Adipocyte (in vitro differentiated cells): ENCODE results near the gene AGBL4.

Source experiments
- DNase-seq: peaks from one replicate; pipeline ENCODE4 v3.0.0-alpha.2; 2015; ENCODE audit warnings: low read depth
- H3K27me3 ChIP-seq: replicated peaks from 2 replicates; pipeline ENCODE4 v1.7.0; 2013; ENCODE audit warnings: mild to moderate bottlenecking, low read length, moderate library complexity; ENCODE audit not compliant: control insufficient read depth, insufficient read depth
- H3K36me3 ChIP-seq: 2 replicates; pipeline ENCODE4 v1.7.0; 2013; ENCODE audit warnings: low read length, mild to moderate bottlenecking, moderate library complexity; ENCODE audit not compliant: control insufficient read depth, insufficient read depth, severe bottlenecking
- H3K4me1 ChIP-seq: 2 replicates; pipeline ENCODE4 v1.7.0; 2013; ENCODE audit warnings: mild to moderate bottlenecking, low read length, moderate library complexity; ENCODE audit not compliant: control insufficient read depth, insufficient read depth
- H3K4me3 ChIP-seq: 2 replicates; pipeline ENCODE4 v1.7.0; 2013; ENCODE audit warnings: mild to moderate bottlenecking, low read length, moderate library complexity
- H3K9ac ChIP-seq: 2 replicates; pipeline ENCODE4 v1.7.0; 2013; ENCODE audit warnings: mild to moderate bottlenecking, low read length, moderate library complexity
- H3K9me3 ChIP-seq: 2 replicates; pipeline ENCODE4 v1.7.0; 2013; ENCODE audit warnings: mild to moderate bottlenecking, low read length, moderate library complexity; ENCODE audit not compliant: control insufficient read depth

Gene AGBL4

GRCh38 chr1:49086327-49086726 lies 937.4 kb downstream of the AGBL4 start:
- Histone ChIP-seq H3K4me3 (no peak overlapping the region), H3K9me3 (no peaks in the 10 kb centered on the region), H3K9ac (no peak overlapping the region), H3K36me3 (no peaks in the 10 kb centered on the region), H3K4me1 (no peaks in the 10 kb centered on the region), H3K27me3 (no peaks in the 10 kb centered on the region)
- DNase-seq = no peak

- Histone ChIP-seq H3K9me3 (no peaks in the 10 kb centered on the region), H3K4me3 (no peak overlapping the region), H3K36me3 (no peaks in the 10 kb centered on the region), H3K4me1 (no peaks in the 10 kb centered on the region), H3K27me3 (no peaks in the 10 kb centered on the region), H3K9ac (no peak overlapping the region)
- no peak for DNase-seq
Measured at GRCh38 chr1:49085079-49085478, 938.7 kb downstream of the AGBL4 start.

GRCh38 chr1:49060766-49061165 lies 963.0 kb downstream of the AGBL4 start:
- no peak overlapping the region for H3K4me3 ChIP-seq
- no peaks in the 10 kb centered on the region for H3K36me3 ChIP-seq
- no peak overlapping the region for H3K9ac ChIP-seq
- H3K9me3 ChIP-seq = no peaks in the 10 kb centered on the region
- DNase-seq = peak; percentile 3
- H3K4me1 ChIP-seq = peaks cover 5% of the 10 kb centered on the region
- H3K27me3 ChIP-seq = no peaks in the 10 kb centered on the region

GRCh38 chr1:49059087-49059486 lies 964.7 kb downstream of the AGBL4 start:
- no peak overlapping the region for H3K4me3 ChIP-seq
- H3K36me3 ChIP-seq = no peaks in the 10 kb centered on the region
- H3K9ac ChIP-seq = no peak overlapping the region
- peaks cover 5% of the 10 kb centered on the region for H3K4me1 ChIP-seq
- H3K9me3 ChIP-seq = no peaks in the 10 kb centered on the region
- H3K27me3 ChIP-seq = no peaks in the 10 kb centered on the region
- DNase-seq = no peak

GRCh38 chr1:49052102-49052501 lies 971.7 kb downstream of the AGBL4 start:
- Histone ChIP-seq H3K27me3 (no peaks in the 10 kb centered on the region), H3K9me3 (no peaks in the 10 kb centered on the region), H3K9ac (no peak overlapping the region), H3K36me3 (no peaks in the 10 kb centered on the region), H3K4me3 (no peak overlapping the region), H3K4me1 (no peaks in the 10 kb centered on the region)
- no peak for DNase-seq

- Histone ChIP-seq H3K4me3 (no peak overlapping the region), H3K9me3 (no peaks in the 10 kb centered on the region), H3K9ac (no peak overlapping the region), H3K4me1 (no peaks in the 10 kb centered on the region), H3K27me3 (no peaks in the 10 kb centered on the region), H3K36me3 (no peaks in the 10 kb centered on the region)
- no peak for DNase-seq
Measured at GRCh38 chr1:49051647-49052046, 972.1 kb downstream of the AGBL4 start.

GRCh38 chr1:49050041-49050440 lies 973.7 kb downstream of the AGBL4 start:
- no peak for DNase-seq
- no peaks in the 10 kb centered on the region for H3K9me3 ChIP-seq
- no peaks in the 10 kb centered on the region for H3K4me1 ChIP-seq
- no peak overlapping the region for H3K9ac ChIP-seq
- H3K36me3 ChIP-seq = no peaks in the 10 kb centered on the region
- no peak overlapping the region for H3K4me3 ChIP-seq
- no peaks in the 10 kb centered on the region for H3K27me3 ChIP-seq

GRCh38 chr1:49048188-49048587 lies 975.6 kb downstream of the AGBL4 start:
- DNase-seq = no peak
- Histone ChIP-seq H3K4me1 (no peaks in the 10 kb centered on the region), H3K27me3 (no peaks in the 10 kb centered on the region), H3K9ac (no peak overlapping the region), H3K9me3 (no peaks in the 10 kb centered on the region), H3K36me3 (no peaks in the 10 kb centered on the region), H3K4me3 (no peak overlapping the region)

GRCh38 chr1:49046305-49046704 lies 977.4 kb downstream of the AGBL4 start:
- DNase-seq = no peak
- no peaks in the 10 kb centered on the region for H3K36me3 ChIP-seq
- no peak overlapping the region for H3K9ac ChIP-seq
- no peak overlapping the region for H3K4me3 ChIP-seq
- no peaks in the 10 kb centered on the region for H3K27me3 ChIP-seq
- H3K4me1 ChIP-seq = no peaks in the 10 kb centered on the region
- no peaks in the 10 kb centered on the region for H3K9me3 ChIP-seq

GRCh38 chr1:49045371-49045770 lies 978.4 kb downstream of the AGBL4 start:
- Histone ChIP-seq H3K27me3 (no peaks in the 10 kb centered on the region), H3K4me1 (no peaks in the 10 kb centered on the region), H3K4me3 (no peak overlapping the region), H3K9ac (no peak overlapping the region), H3K9me3 (no peaks in the 10 kb centered on the region), H3K36me3 (no peaks in the 10 kb centered on the region)
- DNase-seq = no peak

GRCh38 chr1:49036700-49037099 lies 987.1 kb downstream of the AGBL4 start:
- DNase-seq = no peak
- Histone ChIP-seq H3K27me3 (no peaks in the 10 kb centered on the region), H3K4me1 (no peaks in the 10 kb centered on the region), H3K9ac (no peak overlapping the region), H3K36me3 (no peaks in the 10 kb centered on the region), H3K4me3 (no peak overlapping the region), H3K9me3 (peaks cover 2% of the 10 kb centered on the region)

GRCh38 chr1:49028396-49028795 lies 995.4 kb downstream of the AGBL4 start:
- no peak for DNase-seq
- H3K4me1 ChIP-seq = no peaks in the 10 kb centered on the region
- no peaks in the 10 kb centered on the region for H3K27me3 ChIP-seq
- H3K4me3 ChIP-seq = no peak overlapping the region
- peaks cover 14% of the 10 kb centered on the region for H3K9me3 ChIP-seq
- H3K36me3 ChIP-seq = no peaks in the 10 kb centered on the region
- H3K9ac ChIP-seq = no peak overlapping the region
